HTERT RPE-1 (cell line): ENCODE data around the gene PARVB.
"Not testable (repeated sequence)": the region's sequence is repeated elsewhere in the genome, so short reads cannot be mapped to it uniquely, and the experiment has no call there.

ENCODE experiments used
- in situ Hi-C: fragments of 300-500 bp; cut with MboI; formaldehyde crosslinking; loops from 4 replicates; pipeline ENCODE4 v1.14.3; 2020; ENCODE audit warnings: low sequenced_read_pairs

PARVB gene

DNA sequence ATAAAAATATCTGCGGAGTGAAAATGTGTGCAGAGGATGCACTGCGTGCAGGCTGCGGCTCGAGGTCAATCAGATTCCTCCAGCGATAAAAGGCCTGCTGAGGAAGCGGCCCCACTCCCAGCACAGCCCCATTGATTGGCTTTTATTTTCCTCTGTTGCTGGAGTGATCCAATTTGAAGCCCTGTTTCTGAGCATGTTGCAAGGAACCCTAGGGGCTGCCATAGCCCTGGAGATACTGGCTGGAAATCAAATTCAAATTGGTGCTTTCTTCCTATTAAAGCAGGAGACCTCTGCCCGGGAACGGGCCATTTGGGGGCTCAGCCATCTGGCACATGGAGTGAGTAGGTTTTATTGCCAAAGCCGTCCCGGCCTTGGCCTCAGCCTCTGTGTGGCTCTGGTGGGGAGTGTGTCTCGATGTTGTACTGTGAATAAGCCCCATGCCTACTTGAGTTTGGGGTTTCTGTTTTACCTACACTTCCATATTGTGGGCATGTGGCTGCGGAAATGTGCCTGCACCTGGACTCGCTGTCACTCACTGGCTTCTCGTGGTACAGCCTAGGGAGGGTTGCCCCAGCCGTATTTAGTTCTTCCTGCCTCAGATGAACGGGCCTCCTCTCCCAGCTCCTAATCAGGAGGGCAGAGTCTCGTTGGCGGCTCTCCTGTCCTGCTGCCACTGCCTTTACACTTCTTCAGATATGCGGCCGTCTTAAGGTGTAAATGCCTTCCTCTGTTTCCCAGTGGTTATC is 25.6 kb downstream of the PARVB start:
- in situ Hi-C loops = no loop called here

DNA sequence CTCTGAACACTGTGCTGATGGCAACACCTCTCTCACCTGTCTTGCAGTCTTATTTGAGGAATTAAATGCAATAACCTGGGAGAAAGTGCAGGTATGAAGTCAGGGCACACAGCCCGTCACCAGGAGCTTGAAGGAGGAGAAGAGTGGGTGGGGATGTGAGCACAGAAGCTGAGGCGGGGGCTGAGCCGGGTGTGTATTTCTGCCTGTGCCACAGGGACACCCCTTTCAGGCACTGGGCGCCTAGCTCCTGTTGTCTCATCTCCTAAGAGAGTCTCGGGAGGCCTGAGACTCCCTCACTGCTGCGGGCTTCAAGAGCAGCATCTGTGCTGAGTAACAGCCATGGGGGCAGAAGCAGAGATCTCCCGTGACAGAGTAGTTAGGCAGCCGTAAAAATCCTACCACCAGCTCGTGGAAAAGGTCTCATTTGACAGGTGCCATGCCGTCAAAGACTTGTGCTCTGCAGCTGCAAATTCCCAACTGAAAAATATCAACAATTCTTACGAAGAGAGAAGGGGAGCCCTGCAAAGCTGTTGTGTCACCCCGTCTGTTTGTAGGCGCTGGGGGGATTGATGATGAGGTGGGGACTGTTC is 26.8 kb downstream of the PARVB start:
- in situ Hi-C loops = no loop called here

DNA sequence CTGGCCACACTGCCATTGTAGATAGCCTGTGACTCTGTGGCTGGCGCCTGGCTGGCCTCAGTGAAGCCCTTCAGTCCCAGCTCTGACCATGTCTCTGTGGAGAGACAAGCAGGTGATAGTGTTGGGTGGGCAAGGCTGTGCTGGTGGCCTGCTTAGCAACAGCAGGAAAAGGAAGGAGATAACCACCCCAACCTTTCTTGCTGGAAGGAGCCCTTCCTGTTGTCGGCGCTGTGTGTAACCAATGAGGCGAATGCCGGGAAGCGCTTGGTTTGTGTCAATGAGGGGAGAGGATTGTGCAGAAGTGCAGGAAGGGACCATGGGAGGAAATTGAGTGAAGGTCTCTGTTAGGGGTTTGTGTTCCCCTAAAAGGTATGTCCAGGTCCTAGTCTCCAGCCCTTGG is 27.3 kb downstream of the PARVB start:
- in situ Hi-C loops = no loop called here

DNA sequence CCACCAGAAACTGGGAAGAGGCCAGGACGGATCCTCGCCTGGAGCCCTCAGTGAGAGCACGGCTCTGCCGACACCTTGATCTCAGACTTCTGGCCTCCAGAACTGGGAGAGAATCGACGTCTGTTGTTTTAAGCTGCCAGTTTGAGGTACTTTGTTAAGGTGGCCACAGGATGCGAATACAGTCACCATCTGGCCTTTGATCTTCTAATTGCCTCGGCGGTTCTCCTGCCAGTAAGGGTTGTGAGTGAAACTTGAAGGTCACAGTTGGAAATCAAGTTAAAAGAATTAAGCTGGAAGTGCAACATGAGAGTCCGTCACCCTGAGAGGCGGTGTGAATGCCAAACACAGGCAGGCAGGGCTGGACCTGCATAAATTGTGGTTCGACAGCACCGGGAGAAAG is 27.9 kb downstream of the PARVB start:
- in situ Hi-C loops = no loop called here

DNA sequence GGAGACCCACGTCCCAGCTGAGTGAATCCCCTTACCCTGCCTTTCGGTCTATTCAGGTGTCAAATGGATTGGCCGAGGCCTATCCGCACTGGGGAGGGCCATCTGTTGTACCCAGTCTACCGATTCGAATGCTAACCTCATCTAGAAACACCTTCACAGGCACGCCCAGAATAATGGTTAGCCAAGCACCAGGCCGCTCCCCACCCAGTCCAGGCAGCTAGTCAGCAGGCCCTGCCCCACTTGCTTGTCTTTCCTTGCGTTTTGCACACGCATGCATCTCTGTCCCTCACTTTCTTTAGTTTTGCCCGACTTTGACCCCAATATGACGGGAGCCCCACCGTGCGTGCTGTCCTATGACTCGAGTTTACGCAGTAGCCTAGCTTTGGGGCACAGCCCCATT is 31.7 kb downstream of the PARVB start:
- in situ Hi-C loops = no loop called here

DNA sequence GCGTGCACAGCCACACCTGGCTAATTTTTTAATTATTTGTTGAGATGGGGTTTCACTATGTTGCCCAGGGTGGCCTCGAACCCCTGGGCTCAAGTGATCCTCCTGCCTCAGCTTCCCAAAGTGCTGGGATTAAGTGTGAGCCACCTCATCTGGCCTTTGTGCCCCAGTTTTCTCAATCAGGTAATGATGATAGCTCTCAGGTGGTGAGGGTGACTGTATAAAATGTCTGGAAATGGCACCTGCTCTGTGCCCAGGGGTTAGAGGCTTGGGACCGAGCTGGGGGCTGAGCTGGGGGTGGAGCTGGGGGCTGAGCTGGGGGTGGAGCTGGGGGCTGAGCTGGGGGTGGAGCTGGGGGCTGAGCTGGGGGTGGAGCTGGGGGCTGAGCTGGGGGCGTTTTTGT is 32.5 kb downstream of the PARVB start:
- in situ Hi-C loops = not testable (repeated sequence)

DNA sequence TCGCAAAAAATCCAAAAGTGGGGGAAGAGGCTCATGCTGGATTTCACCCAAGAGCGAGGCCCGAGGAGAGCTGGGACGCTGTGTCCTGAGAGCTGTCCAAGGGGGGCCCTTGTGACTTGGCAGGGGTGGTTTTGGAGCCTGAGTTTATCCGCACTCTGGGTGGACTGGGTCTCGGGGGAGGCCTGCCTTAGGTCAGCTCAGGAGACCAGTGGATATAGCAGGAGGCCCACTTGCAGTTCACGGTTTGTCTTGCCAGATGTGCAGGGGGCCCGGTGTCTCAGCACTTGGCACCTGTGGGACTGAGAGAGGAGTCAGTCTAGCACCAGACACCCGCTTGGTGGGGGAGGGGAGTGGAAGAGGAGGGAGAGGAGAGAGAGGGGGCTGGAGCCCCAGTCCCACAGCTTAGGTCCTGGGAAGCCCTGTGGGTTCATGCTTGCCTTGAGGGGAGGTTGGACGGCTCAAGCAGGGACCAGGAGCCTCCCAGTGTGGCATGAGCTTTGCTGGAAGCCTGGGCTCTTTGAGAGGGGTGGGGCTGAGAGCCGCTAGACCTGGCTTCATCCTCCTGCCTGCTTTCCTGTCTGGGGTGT is 33.4 kb downstream of the PARVB start:
- in situ Hi-C loops = no loop called here

DNA sequence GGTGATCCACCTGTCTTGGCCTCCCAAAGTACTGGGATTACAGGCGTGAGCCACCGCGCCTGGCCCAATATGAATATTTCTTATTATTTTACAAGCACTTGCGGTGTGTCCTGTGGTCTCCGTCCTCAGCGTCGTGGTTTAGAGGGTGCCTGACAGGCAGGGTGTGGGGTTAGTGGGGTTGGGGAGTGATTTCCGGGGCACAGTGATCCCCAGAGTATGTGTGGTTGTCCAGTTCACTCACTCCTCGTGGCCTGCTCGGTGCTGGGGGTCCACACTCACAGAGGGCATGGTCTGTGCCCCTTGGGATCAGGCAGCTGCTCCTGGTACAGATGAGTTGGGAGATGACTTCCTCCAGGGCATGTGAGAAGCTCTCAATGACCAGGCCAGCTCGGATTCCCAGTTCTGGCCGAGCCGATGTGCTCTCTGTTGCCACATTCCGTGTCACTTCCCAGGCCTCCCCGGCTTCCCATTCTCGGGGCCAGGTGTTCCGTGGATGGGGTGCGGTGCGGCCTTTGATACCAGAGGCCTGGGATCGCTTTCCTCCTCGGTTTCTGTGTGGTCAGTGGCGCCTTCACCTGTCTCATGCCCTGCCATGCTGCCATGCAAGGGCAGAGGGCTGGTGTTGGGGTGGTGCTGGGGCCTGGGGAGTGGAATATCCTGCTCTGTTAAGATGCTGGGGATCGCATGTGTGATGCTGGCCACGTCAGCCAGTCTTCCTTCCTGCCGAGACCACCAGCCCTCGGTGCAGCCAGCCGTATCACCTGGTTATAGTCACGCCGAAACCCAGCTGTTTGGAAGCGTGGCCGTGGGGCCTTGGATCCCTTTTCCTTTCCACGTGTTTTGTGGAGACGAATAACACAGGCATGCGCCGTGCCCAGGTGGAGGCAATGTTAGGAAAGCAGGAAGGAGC is 39.6 kb downstream of the PARVB start:
- in situ Hi-C loops = no loop called here

DNA sequence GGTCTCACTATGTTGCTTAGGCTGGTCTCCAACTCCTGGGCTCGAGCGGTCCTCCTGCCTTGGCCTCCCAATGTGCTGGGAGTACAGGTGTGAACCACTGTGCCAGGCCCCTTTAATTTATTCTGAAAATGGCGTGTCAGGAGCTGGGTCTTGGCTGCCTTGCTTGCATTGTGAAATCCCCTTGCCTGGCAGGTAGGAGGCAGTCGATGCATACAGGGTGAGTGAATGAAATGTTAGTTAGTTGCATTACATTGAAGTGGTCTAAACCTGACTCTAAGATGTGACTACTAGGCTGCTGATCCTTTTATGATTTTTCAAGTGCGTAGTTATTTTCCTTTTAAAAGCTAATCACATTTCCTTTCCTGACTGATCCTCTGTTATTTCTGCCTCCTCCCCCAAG is 42.9 kb downstream of the PARVB start:
- in situ Hi-C loops = no loop called here

DNA sequence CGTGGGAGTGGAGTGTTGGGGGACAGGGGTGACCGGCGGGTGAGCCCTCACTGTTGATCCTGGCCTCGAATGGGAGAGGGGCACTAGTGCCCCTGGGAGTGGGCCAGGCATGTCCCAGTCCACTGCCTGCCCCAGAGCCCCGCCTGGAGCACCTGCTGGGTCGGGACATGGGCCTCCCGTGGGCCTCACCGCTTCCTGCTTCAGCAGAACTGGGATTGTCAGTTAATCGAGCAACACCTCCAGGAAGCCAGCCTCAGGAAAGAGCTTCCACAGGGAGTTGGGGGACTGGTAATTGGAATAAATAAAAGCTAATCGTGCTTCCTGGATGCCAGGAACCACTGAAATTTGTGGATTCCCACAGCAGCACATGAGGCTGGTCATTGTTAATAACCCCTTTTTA is 43.8 kb downstream of the PARVB start:
- in situ Hi-C loops = no loop called here

DNA sequence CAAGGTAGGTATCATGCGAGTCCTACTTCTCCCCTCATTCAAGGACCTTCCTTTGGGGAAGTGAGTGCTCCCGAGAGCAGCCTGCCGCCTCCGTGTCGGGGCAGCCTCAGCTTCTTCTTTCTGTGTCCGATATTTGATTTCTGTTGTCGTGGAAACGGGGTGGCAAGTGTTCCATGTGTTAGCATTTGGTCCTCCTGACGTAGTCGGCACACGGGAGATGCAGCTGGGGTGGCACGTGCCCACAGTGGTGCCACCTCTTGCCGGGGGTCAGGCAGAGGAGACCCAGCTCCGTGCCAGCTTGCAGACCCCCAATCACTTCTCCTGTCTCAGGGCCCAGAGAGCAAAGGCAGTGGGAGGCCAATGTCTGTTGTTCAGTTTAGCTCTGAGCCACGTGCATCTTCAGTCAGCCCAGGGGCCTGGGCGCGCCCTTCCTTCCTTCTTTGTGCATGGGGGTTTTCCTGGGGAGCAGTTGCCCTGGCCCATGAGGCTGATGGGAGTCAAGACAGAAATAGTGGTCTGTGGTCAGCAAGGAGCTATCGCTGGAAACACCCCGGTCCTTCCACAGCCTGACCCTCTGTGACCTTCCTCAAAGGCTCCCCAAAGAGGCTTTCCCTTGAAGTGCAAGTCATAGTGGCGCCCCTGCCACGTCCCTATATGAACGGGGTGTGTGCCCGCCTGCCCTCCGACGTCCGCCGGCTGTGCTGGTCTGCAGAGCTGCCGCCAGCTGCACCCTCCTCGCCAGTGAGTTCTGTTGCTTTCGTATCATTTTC is 44.5 kb downstream of the PARVB start:
- in situ Hi-C loops = no loop called here

DNA sequence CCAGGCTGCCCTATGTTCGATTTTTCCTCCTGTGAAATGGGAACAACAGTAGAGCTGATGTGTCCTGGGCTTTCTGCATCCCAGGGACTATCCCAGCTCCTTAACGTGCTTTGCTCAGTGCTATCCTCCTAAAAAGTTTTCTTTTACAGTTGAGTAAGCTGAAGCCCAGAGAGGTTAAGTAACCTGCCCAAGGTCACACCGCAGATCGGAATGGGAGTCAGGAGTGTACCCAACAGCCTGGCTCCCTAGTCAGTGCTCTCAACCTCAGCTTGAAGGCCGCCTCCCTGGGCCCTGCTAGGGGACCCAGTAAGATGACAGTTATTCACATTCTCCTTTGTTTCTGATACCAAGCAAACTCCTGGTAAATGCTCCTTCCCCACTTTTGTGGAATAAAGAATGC is 45.9 kb downstream of the PARVB start:
- in situ Hi-C loops = no loop called here

DNA sequence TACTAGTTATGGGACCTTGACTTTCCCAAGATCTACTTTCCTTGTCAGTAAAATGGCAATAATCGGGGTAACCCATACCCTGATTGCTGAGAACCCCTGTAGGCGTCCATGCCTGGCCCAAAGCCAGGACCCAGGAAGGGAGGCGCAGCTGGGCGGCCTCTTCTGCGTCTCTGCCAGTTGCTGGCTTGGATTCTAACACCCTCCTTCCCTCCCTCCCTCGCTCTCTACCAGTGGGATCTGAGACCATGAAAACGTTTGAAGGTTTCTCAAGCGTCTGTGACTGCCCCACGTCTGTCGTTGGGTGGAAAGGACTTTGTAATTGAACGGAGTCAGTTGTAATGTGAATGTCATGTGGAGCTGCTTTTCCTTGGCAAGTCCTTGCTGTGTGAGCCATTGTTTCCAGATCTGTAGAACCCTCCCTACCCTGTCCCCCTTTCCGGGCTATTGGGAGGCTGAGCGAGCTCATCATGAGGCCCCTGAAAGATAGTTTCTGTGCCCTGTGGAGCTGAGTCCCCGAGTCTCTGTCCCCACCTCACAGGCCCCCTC is 47.8 kb downstream of the PARVB start:
- in situ Hi-C loops = no loop called here

DNA sequence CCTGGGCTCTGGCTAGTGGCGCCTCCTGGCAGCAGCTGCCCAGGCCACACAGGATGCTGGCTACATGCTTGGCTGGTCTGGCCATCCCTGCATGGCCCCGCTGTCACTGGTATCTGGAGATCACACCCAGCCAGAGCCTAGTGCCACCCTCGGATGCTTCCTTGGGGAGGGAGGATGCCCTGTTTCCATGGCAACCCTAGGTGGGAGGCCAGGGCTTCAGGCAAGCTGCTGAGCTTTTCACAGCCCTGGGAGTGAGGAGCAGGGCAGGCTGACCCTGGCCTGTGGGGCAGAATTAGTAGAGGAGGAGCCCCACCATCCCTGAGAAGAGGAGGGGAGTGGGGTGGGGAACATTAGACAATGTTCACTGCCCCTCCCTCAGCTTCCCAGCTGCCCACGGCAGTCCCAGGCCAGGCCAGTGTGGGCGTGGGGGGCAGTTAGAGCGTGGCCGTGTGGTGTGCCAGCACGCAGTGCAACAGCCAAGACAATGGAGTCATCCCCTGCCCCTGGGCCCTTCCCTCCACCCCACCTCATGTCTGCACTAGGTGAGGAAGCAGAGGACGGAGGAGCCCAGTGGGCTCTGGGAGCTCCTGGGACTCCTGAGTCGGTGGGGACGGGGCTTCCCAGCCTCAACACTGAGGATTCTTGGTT is 50.4 kb downstream of the PARVB start:
- in situ Hi-C loops = no loop called here

DNA sequence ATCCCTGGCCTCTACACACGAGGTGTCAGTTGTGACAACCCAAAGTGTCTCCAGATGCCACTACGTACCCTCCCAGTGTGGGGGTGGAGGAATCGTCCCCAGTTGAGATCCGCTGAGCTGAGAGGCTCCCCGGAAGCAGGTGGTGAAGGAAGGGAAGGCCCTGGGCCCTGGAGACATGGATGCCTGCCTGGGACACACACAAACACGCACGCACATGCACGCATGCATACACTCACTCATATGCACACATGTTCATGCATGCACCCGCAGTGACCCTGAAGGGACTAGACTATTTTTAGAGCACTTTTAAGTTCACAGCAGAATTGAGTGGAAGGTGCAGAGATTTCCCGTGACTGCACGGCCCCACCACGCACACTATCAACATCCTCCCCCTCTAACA is 50.9 kb downstream of the PARVB start:
- in situ Hi-C loops = no loop called here

DNA sequence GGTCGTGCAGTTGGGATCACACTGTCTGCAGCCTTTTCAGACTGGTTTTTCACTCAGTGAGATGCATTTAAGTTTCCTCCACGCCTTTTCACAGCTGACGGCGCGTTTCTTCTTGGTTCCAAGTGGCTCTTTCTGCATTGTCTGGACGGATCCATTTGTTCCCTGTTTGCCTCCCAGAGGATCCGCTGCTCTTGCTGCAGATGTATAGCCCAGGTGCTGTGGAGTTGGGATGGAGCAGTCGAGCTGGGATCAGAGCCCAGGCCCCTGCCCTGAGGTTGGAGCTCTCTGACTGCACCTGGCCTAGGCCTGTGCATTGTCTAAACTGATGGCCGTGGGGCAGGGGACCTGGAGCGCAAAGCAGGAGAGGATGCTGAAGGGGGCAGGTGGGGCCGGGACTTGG is 51.6 kb downstream of the PARVB start:
- in situ Hi-C loops = no loop called here

DNA sequence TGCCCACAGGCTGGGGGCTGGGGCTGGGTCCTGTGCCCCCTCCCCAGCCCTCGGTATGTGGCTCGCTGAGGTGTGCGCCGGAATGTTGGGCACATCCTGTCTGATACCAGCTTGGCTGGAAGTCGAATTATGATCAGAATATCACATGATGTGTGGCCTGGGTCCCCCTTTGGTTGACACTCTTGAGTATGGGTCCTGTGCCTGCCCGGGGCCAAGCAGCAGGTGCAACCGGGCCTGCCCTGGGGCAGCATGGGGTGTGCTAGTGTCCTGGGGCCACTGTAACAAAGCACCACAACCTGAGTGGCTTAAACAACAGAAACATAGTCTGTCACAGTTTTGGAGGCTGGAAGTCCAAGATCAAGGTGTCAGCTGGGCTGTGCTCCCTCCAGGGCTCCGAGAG is 52.7 kb downstream of the PARVB start:
- in situ Hi-C loops = no loop called here

DNA sequence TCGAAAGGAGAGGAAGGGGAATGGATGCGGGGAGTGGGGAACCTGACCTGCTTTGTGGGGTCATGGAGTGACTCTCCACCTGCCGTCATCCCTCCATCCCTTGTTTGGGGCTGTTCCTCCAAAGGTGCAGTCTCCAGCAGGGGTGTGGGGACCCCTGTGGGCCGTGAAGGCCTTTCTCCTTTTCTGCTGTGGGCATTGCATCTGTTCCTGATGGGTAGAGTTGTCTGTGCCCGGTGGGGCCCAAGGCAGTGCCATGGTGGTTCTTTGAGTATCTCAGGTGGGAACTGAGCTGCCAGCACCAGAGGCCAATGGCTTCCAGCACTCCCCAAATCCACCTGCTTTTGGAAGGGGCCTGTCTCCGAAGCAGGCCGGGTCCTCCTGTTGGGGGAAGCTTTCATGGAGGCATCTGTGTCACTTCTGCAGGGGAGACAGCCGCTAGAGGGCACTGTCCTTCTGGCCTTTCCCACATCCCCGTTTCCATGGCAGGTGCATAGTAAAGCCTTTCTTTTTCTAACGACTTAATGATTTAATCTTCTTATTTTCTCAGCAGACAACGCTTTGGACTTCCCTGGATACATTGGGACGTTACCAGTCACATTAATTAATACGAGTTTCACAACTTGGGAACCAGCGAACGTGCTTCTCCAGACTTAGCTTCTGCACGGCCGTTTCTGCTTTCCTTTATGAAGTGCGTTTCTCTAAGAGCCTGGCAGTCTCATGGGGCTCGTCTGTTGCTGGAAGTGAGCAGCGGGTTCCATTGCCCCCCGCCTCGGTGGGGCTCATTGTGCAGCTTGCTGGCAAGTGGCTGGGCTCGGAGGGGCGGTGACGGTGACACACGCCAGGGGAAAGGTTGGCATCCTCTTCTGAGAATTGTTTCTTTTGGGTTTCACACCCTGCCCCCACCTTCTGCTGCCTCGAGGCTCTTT is 57.1 kb downstream of the PARVB start:
- in situ Hi-C loops = no loop called here

DNA sequence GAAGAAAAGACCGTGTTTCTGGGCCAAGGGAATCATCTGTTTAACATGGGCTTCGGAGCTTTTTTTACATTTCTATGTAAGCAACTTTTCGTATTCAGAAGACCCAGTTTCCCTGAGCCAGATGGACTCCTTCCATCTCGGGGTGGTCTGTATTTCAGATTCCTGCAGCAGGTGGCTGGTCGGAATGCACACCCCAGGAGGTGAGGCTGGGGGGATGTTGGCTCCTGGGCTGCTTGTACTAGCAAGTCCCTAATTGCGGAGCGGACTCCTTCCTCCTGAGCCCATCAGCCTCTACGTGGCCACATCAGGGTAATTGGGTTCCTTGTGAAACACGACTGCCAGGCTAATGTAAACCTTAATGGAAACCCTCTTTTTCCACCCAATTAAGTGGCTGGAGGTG is 58.7 kb downstream of the PARVB start:
- in situ Hi-C loops = no loop called here
